H1 (cell line): Measurements from ENCODE around the gene KTN1. TPM values are rescaled to one million over a fixed set of nuclear protein-coding genes. Genes with fewer than 3 reads are reported as not detected.

ENCODE experiments used
- CHD7 ChIP-seq: fragments of 300-600 bp; sonication (generic); IDR thresholded peaks from 2 replicates; pipeline ENCODE4 v1.7.1; 2012; ENCODE audit warnings: low read length, moderate library complexity, mild to moderate bottlenecking, inconsistent platforms; ENCODE audit not compliant: insufficient replicate concordance
- GABPA ChIP-seq: IDR thresholded peaks from 2 replicates; pipeline ENCODE4 v1.6.1; 2011; ENCODE audit warnings: mild to moderate bottlenecking, low read length, moderate library complexity, borderline replicate concordance; ENCODE audit not compliant: insufficient read depth
- RXRA ChIP-seq: IDR thresholded peaks from 2 replicates; pipeline ENCODE4 v1.6.1; 2011; ENCODE audit warnings: low read depth, mild to moderate bottlenecking, low read length, moderate library complexity; ENCODE audit not compliant: insufficient read depth
- USF2 ChIP-seq: IDR thresholded peaks from 2 replicates; pipeline ENCODE4 v1.6.1; 2011; ENCODE audit warnings: low read length, improper control_type of control experiment
- polyA plus RNA-seq, 7 experiments: library from polyadenylated mRNA; depleted of rRNA in 3 of 7; stranded (reverse) in 5 of 7; unstranded in 2 of 7; fragments of >200 nt in 5 of 7; fragments of 200-250 nt in 2 of 7; gene quantifications; 1 replicate in 5 of 7; 2 replicates in 1 of 7; 4 replicates in 1 of 7; pipeline versions ENCODE4 v1.2.1 to v1.2.3, GENCODE V29; 2011 to 2013; ENCODE audit warnings: missing spikeins in 2 of 7, mixed read lengths in 2 of 7
- total RNA-seq: library from RNA; stranded (reverse); fragmentation: NEBNext Ultra II Directional; extraction: Animal tissue kit (Norgen Biotek cat#: 25700); gene quantifications from 2 replicates; pipeline ENCODE4 v1.2.1, GENCODE V29; 2021

The KTN1 gene
- total and polyA plus RNA-seq, 2 of the 8 experiments (the other 6 are each of a cell fraction or from before 2014, with no cell fraction given), result 15.4 to 151 TPM

- TF ChIP-seq CHD7, result no peak
- no peak for TF ChIP-seq GABPA
- TF ChIP-seq RXRA, result no peak
- TF ChIP-seq USF2, result no peak
- TF ChIP-seq, all 59 proteins: peak for 0
Observed at GRCh38 chr14:55556929-55557623, 22.9 kb upstream of the KTN1 start (continued).
